ENCODE results near the gene GRID2. TPM values are rescaled to one million over a fixed set of nuclear protein-coding genes. Genes with fewer than 3 reads are reported as not detected.

The GRID2 gene
- total RNA-seq, 1 donor from 2014 or later, result not detected

DNA sequence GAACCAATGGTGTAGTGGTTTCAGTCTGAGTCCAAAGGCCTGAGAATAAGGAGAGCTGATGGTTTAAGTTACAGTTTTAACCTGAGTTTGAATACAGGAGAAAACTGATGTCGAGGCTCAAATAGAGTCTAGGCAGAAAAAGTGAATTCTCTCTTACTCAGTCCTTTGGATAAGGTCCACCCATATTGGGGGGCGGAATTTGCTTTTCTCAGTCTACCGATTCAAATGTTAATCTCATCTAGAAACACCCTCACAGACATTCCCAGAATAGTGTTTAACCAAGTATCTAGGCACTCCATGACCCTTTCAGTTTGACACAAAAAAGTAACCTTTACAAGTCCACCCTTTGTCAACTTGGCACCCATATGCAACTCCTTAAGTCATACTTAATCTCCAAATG, 216.0 kb downstream of the GRID2 start:
- TF ChIP-seq, protein P1, sequence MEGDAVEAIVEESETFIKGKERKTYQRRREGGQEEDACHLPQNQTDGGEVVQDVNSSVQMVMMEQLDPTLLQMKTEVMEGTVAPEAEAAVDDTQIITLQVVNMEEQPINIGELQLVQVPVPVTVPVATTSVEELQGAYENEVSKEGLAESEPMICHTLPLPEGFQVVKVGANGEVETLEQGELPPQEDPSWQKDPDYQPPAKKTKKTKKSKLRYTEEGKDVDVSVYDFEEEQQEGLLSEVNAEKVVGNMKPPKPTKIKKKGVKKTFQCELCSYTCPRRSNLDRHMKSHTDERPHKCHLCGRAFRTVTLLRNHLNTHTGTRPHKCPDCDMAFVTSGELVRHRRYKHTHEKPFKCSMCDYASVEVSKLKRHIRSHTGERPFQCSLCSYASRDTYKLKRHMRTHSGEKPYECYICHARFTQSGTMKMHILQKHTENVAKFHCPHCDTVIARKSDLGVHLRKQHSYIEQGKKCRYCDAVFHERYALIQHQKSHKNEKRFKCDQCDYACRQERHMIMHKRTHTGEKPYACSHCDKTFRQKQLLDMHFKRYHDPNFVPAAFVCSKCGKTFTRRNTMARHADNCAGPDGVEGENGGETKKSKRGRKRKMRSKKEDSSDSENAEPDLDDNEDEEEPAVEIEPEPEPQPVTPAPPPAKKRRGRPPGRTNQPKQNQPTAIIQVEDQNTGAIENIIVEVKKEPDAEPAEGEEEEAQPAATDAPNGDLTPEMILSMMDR (conservative IDR thresholded peaks at IDR 0.05; ENCODE audit: low read depth, low read length), result no peak
- H3K4me3 ChIP-seq (ENCODE audit: low read depth, low read length), result no peak overlapping the region

DNA sequence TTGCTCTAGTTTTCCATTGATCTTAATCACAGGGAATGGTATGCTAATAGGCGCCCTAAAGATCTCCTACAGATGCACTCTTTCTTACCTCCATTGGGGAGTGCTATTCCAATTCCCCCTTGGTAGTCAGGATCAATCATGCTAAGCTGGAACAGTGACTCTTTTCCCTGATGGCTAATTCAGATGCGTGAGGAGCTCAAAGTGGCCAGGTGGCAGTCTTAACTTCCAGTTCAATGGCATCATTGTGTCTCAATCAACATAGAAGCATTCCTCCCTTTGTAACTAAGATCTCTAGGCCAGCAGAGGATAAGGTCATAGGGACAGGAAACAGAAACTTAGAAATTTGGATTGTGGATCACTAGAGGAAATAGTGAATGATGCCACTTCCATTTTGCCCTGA, 216.8 kb downstream of the GRID2 start:
- no peak for DNase-seq (ENCODE audit: low read depth)
- no peak overlapping the region for H3K4me3 ChIP-seq (ENCODE audit: low read depth, low read length)
- TF ChIP-seq, protein P1 (conservative IDR thresholded peaks at IDR 0.05; ENCODE audit: low read depth, low read length), result no peak

More for the DNA sequence above, 216.0 kb downstream of the GRID2 start:
- no peak for DNase-seq (ENCODE audit: low read depth)

DNA sequence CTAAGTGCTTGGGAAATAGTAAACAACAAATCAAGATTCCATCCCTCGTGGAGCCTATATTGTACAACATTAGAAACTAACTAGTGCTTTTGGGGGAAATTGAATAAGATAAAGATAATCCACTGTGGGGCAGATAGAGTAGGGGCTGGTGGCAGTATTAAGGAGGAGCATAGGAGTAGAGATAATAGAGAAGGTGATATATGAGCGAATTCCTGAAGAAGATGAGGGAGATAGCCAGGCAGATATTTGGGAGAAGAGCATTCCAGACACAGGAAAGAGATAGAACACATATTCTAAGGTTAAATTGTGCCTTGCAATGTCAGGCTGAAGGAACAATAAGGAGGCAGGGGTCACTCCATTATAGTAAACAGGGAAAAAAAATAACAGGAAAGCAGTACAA, 218.2 kb downstream of the GRID2 start:
- TF ChIP-seq, protein P1 (conservative IDR thresholded peaks at IDR 0.05; ENCODE audit: low read depth, low read length), result no peak
- H3K4me3 ChIP-seq (ENCODE audit: low read depth, low read length), result no peak overlapping the region
- DNase-seq (ENCODE audit: low read depth), result no peak

DNA sequence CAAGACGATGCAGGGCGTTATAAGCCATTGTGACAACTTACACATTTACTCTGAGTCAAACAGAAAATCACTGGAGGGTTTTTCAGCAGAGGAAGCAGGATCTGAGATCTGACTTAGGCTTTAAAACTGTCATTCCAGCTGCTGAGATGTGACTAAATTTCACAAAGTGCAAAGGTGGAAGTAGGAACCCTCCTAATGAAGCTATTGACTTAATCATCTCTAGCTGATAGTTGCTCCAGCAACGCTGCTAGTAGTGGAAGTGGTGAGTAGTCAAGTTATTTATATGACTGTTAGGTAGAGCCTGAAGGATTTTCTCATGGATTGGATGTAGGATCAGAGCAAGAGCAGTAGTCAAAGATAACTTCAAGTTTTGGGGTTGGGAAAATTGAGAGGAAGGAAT, 218.6 kb downstream of the GRID2 start:
- TF ChIP-seq, protein P1 (conservative IDR thresholded peaks at IDR 0.05; ENCODE audit: low read depth, low read length), result no peak
- H3K4me3 ChIP-seq (ENCODE audit: low read depth, low read length), result no peak overlapping the region
- DNase-seq (ENCODE audit: low read depth), result no peak

DNA sequence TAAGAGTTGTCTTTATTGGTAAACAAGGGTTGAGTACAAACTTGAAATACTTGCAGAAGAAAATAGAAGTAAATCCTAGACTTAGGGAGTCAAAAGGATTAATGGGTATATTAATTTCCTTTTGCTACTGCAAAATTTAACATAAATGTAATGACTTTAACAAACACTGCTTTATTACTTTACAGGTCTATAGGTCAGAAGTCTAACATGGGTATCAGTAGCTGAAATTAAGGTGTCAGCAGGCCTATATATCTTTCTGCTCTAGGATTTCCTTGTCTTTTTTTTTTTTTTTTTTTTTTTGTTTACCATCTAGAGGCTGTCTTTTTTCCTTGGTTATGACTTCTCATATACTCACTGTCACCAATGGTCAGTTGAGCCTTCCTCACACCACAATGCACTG, 220.4 kb downstream of the GRID2 start:
- TF ChIP-seq, protein P1 (conservative IDR thresholded peaks at IDR 0.05; ENCODE audit: low read depth, low read length), result no peak
- H3K4me3 ChIP-seq (ENCODE audit: low read depth, low read length), result no peak overlapping the region
- no peak for DNase-seq (ENCODE audit: low read depth)

DNA sequence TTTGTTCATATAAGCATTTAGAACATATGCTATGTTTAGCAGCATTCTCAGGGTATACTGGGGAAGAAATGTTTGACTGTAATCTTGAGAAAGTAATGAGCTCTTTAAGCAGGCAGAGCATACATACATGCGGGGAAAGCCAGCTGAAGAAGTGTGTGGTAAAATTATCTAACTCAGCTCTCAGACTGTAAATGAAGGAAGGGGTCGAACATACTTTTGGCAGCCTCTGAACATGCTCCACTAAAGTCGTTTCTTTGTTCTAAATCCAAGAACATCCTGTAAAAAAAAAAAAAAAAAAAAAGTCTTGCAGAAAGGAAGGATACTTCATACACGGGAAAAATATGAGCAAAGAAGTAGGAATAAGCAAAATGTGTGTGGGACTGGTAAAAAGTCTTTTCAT, 224.8 kb downstream of the GRID2 start:
- TF ChIP-seq, protein P1 (conservative IDR thresholded peaks at IDR 0.05; ENCODE audit: low read depth, low read length), result no peak
- no peak overlapping the region for H3K4me3 ChIP-seq (ENCODE audit: low read depth, low read length)
- no peak for DNase-seq (ENCODE audit: low read depth)

DNA sequence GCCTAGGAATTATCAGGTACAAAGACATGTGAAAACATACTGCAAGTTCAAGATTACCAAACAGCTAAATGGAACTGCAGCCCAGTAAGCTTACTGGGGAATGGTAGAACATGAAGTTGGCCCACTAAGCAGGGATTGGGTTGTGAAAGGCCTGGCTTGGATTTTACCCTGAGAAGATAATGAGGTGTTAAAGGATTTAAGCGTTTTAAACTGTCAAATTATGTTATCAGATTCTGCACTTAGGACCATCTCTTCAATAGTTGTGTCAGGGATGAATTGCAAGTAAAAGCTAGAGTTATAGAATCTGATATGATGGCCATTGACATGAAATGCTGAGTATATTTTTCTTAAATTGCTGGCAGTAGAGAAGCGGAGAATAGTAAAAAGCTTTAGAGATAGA, 225.7 kb downstream of the GRID2 start:
- TF ChIP-seq, protein P1 (conservative IDR thresholded peaks at IDR 0.05; ENCODE audit: low read depth, low read length), result no peak
- no peak for DNase-seq (ENCODE audit: low read depth)

More for the DNA sequence above, 225.7 kb downstream of the GRID2 start:
- no peak overlapping the region for H3K4me3 ChIP-seq (ENCODE audit: low read depth, low read length)

All from epithelial cell of proximal tubule (primary cell).